Mesothelial cell of epicardium (in vitro differentiated cells): ENCODE measurements around the gene MS4A6E. TPM values are rescaled to one million over a fixed set of nuclear protein-coding genes. Genes with fewer than 3 reads are reported as not detected.

ENCODE experiments used
- DNase-seq, 2 experiments: peaks; one replicate each; pipeline ENCODE4 v3.0.0; 2021; ENCODE audit warnings: low spot score in 2 of 2; ENCODE audit not compliant: unreplicated experiment in 2 of 2
- H3K27ac Mint-ChIP-seq: 2 replicates; pipeline ENCODE4 v1.8.0; 2021; ENCODE audit warnings: mixed read lengths
- H3K27me3 Mint-ChIP-seq: 2 replicates; pipeline ENCODE4 v1.8.0; 2021; ENCODE audit warnings: low read depth, mixed read lengths
- H3K36me3 Mint-ChIP-seq: 2 replicates; pipeline ENCODE4 v1.8.0; 2021; ENCODE audit warnings: mixed read lengths
- H3K4me1 Mint-ChIP-seq: 2 replicates; pipeline ENCODE4 v1.8.0; 2021; ENCODE audit warnings: mixed read lengths
- H3K4me3 Mint-ChIP-seq: 2 replicates; pipeline ENCODE4 v1.8.0; 2021; ENCODE audit warnings: mild to moderate bottlenecking, moderate library complexity, mixed read lengths
- H3K9me3 Mint-ChIP-seq: 2 replicates; pipeline ENCODE4 v1.8.0; 2021; ENCODE audit warnings: mixed read lengths
- total RNA-seq: library from RNA; stranded (reverse); gene quantifications from 3 replicates; pipeline ENCODE4 v1.2.1, GENCODE V29; 2021
- TF ChIP-seq, protein P1 (sequence below): fragments of 200-600 bp; sonication (generic); IDR thresholded peaks from one replicate; pipeline ENCODE4 v1.5.0; 2021; ENCODE audit warnings: antibody characterized with exemption; ENCODE audit not compliant: unreplicated experiment

MS4A6E gene
- total RNA-seq, 1 donor from 2014 or later, result not detected

DNA sequence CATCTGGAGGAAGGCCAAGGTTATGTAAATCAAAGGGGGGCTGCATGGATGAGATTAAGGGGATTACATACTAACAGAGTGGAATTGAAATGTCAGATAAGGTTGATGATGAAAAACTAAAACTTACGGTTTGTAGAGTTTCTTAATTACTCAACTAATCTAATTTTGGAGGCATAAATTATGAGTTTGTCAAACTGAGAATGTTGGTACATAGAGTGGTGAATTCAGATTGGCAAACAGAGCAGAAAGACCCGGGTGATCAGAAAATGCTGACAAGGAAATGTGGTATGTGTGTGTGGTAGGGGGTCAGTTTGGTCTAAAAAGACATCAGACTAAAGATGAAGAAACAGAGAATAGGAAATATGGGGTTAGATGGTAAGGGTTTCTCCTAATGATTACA lies 11.0 kb downstream of the MS4A6E start:
- H3K27ac Mint-ChIP-seq, result no peak overlapping the region

DNA sequence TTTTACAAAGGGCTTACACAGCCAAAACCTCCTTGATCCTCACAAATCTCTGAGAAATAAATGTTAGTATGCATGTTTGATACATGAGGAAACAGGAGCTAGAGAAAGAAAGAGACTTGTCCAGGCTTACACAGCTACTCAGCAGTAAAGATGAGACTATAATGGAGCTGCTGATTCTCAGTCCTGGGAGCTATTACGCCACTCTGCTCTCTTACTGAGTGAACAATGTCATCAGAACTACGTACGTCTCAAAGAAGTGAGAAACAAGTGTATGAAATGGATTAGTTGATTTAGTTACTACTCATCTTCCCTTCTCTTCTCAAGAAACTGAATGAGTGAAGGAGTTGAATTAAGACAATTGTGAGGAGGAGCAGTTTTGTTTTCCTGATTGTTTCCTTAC lies 12.3 kb downstream of the MS4A6E start:
- Mint-ChIP-seq H3K4me1 (peaks cover 10% of the 10 kb centered on the region), H3K9me3 (no peaks in the 10 kb centered on the region), H3K27me3 (peaks cover 23% of the 10 kb centered on the region), H3K36me3 (no peaks in the 10 kb centered on the region), H3K4me3 (no peak overlapping the region), H3K27ac (no peak overlapping the region)
- TF ChIP-seq, protein P1, sequence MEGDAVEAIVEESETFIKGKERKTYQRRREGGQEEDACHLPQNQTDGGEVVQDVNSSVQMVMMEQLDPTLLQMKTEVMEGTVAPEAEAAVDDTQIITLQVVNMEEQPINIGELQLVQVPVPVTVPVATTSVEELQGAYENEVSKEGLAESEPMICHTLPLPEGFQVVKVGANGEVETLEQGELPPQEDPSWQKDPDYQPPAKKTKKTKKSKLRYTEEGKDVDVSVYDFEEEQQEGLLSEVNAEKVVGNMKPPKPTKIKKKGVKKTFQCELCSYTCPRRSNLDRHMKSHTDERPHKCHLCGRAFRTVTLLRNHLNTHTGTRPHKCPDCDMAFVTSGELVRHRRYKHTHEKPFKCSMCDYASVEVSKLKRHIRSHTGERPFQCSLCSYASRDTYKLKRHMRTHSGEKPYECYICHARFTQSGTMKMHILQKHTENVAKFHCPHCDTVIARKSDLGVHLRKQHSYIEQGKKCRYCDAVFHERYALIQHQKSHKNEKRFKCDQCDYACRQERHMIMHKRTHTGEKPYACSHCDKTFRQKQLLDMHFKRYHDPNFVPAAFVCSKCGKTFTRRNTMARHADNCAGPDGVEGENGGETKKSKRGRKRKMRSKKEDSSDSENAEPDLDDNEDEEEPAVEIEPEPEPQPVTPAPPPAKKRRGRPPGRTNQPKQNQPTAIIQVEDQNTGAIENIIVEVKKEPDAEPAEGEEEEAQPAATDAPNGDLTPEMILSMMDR, result no peak
- no peak for DNase-seq

More for the DNA sequence above, 11.0 kb downstream of the MS4A6E start:
- Mint-ChIP-seq H3K9me3 (no peaks in the 10 kb centered on the region), H3K27me3 (peaks cover 19% of the 10 kb centered on the region), H3K4me1 (peaks cover 10% of the 10 kb centered on the region), H3K4me3 (no peak overlapping the region), H3K36me3 (no peaks in the 10 kb centered on the region)
- TF ChIP-seq, protein P1, result no peak
- no peak for DNase-seq

DNA sequence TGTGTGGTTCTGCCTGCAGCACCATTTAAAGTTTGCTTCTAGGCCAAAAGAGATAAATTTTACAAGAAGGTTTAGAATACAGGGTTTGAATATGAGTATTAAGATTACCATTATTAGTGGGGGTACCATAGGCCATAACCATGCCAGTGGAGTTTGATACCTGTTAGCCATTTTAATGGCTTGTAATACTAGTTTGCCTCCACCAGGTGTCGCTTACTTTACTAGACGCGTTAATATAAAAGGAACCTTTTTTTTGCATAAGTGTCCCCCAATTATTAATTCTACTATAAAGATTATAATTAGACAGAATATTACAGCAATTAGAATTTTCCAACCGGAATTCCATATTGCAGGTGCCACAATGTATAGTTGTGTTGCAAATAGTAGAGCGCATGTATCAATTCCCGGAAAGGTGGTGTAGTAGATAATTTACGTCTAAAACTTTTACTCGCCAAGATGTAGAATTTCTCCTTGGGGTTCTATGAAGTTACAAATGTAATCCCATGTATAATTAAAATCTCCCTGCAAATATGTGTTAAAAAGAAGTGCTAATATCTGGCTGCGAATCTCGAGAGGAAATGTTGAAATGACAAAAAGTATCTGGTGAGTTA lies 16.1 kb downstream of the MS4A6E start:
- no peak overlapping the region for H3K27ac Mint-ChIP-seq
- TF ChIP-seq, protein P1, result peak; percentile 83
- H3K36me3 Mint-ChIP-seq, result no peaks in the 10 kb centered on the region
- no peak for DNase-seq
- H3K9me3 Mint-ChIP-seq, result no peaks in the 10 kb centered on the region
- no peak overlapping the region for H3K4me3 Mint-ChIP-seq
- peaks cover 18% of the 10 kb centered on the region for H3K27me3 Mint-ChIP-seq
- peaks cover under 1% of the 10 kb centered on the region for H3K4me1 Mint-ChIP-seq

DNA sequence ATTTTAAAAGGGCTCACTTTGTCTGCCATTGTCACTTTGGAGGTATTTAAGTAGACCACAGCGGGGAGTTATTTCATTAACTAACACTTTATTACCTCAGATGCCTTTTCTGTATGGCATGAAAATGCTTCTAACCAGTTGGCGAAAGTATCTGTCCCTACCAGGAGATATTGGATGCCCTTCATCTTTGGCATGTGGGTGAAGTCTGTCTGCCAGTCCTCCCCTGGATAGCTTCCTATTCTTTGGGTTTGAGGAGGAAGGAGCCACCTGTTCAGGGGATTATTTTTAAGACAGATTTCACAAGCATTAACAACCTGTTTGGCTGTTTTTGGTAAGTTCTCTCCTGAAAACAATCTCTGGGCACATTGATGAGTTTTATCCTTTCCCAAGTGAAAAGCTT lies 17.1 kb downstream of the MS4A6E start:
- TF ChIP-seq, protein P1, result no peak
- Mint-ChIP-seq H3K27me3 (peaks cover 14% of the 10 kb centered on the region), H3K4me1 (no peaks in the 10 kb centered on the region), H3K27ac (no peak overlapping the region), H3K4me3 (no peak overlapping the region), H3K9me3 (no peaks in the 10 kb centered on the region), H3K36me3 (no peaks in the 10 kb centered on the region)
- DNase-seq, result no peak

DNA sequence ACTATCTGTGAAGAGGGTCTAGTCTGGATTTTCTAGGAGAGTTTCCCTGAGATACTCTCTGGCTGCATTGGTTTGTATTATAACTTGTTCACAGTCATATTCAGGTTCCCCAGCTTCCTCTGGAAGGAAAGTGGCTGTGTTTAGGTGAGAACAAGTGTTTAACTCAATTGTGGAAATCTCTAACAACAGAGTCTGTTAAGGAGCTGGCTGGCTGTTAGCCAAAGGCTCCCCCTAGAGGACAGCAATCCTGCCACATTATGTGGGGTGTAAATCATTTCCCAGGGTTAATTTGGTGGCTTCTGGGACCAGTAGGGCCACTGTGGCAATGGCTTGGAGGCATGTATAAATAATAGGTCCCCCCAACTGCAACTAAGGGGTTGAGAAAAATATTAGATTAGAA lies 18.4 kb downstream of the MS4A6E start:
- Mint-ChIP-seq H3K9me3 (no peaks in the 10 kb centered on the region), H3K27ac (no peak overlapping the region), H3K36me3 (no peaks in the 10 kb centered on the region), H3K4me3 (no peak overlapping the region), H3K27me3 (peaks cover 11% of the 10 kb centered on the region), H3K4me1 (no peaks in the 10 kb centered on the region)
- TF ChIP-seq, protein P1, result peak; percentile 16
- DNase-seq, result no peak
